NCI-H2081 treated with DMSO at 0.1 percent for 48 hours (cell line): Measurements from ENCODE around the gene LZTS3.
A peak's percentile ranks its signal among the peaks of the same experiment; 100 is the strongest.
"Not testable (repeated sequence)": the region's sequence is repeated elsewhere in the genome, so short reads cannot be mapped to it uniquely, and the experiment has no call there.

Experiments used
- DNase-seq: peaks from one replicate; lab custom pipeline; 2025; lab: John Stamatoyannopoulos, UW

Gene LZTS3

GRCh38 chr20:3172933-3173609 is at the start of gene LZTS3:
TSS of gene LZTS3 (minus strand) at chr20:3173549. CDS start at chr20:3167163, 6,386 bp downstream.
- no peak for DNase-seq

GRCh38 chr20:3221398-3222226 is 48.3 kb upstream of the LZTS3 start:
- DNase-seq, result no peak

GRCh38 chr20:3218307-3218988 is 45.1 kb upstream of the LZTS3 start:
- no peak for DNase-seq

GRCh38 chr20:3215359-3215917 is 42.1 kb upstream of the LZTS3 start:
- not testable (repeated sequence) for DNase-seq

GRCh38 chr20:3213226-3213625 is 39.9 kb upstream of the LZTS3 start:
- no peak for DNase-seq

GRCh38 chr20:3210346-3210745 is 37.0 kb upstream of the LZTS3 start:
- DNase-seq, result no peak

- DNase-seq, result no peak
These were observed 36.6 kb upstream of the LZTS3 start for GRCh38 chr20:3209946-3210317.

- no peak for DNase-seq
These were observed 36.1 kb upstream of the LZTS3 start, which contains the start of gene ITPA for GRCh38 chr20:3209257-3209945. TSS of gene ITPA (plus strand) at chr20:3209498. CDS start at chr20:3209552, 54 bp downstream.

- no peak for DNase-seq
These were observed 35.5 kb upstream of the LZTS3 start for GRCh38 chr20:3208786-3209256.

GRCh38 chr20:3204124-3204794 is 30.9 kb upstream of the LZTS3 start, which contains the start of gene DDRGK1:
TSS of gene DDRGK1 (minus strand) at chr20:3204682. CDS start at chr20:3204627, 55 bp downstream.
- no peak for DNase-seq

GRCh38 chr20:3203315-3204123 is 30.2 kb upstream of the LZTS3 start:
- DNase-seq, result peak; percentile 22

GRCh38 chr20:3202965-3203314 is 29.6 kb upstream of the LZTS3 start:
- no peak for DNase-seq

- no peak for DNase-seq
These were observed 26.8 kb upstream of the LZTS3 start for GRCh38 chr20:3199976-3200755.

GRCh38 chr20:3199206-3199605 is 25.9 kb upstream of the LZTS3 start:
- no peak for DNase-seq

- DNase-seq, result no peak
These were observed 22.4 kb upstream of the LZTS3 start for GRCh38 chr20:3195590-3196237.

- no peak for DNase-seq
These were observed 21.4 kb upstream of the LZTS3 start for GRCh38 chr20:3194617-3195280.

GRCh38 chr20:3193806-3194616 is 20.7 kb upstream of the LZTS3 start:
- DNase-seq, result no peak
